Stimulated activated naive CD4-positive, alpha-beta T cell treated with Interleukin-2 at 50 U/mL for 16 hours (primary cell): ENCODE measurements around the gene LRRC71.
A peak's percentile ranks its signal among the peaks of the same experiment; 100 is the strongest.

Source experiments
- DNase-seq: peaks from one replicate; lab custom pipeline; 2025; lab: John Stamatoyannopoulos, UW

The LRRC71 gene

DNA sequence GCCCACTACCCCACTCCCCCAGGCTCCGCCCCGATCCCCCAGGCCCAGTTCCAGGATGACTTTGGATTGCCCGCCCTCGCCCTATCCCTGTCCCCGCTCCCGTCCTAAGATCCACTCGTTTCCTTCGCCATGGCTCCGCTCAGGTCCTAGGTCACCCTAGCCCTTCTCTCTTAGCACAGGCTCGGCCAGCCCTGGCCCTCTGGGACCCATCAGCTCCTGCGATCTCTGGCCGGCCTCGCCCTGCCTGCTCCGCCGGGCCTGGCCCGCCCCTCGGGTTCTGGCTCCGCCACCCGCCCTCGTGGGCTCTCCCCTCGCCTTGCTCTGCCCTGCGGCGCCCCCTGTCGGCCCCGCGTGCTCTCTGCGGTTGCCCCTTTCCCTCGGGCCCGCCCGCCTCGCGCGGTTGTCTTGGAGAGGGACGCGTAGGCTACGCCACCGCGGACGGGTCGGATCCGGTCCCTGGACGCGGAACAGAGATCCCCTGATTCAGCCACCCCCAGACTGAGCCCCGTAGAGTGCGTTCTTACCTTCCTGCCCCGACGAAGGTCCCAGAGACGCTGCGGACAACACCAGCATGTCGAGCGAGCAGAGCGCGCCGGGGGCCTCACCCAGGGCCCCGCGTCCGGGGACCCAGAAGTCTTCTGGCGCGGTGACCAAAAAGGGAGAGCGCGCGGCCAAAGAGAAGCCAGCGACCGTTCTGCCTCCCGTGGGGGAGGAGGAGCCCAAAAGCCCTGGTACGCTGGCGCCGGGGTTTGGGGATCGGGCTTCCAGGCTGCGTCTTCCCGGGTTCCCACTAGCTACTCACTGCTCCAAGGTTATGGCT lies at the start of gene LRRC71:
LRRC71 (plus strand) TSS at position 400 of the 820 bp plus-strand sequence; CDS start at position 572, 172 bp downstream.
- peak; percentile 25 for DNase-seq

DNA sequence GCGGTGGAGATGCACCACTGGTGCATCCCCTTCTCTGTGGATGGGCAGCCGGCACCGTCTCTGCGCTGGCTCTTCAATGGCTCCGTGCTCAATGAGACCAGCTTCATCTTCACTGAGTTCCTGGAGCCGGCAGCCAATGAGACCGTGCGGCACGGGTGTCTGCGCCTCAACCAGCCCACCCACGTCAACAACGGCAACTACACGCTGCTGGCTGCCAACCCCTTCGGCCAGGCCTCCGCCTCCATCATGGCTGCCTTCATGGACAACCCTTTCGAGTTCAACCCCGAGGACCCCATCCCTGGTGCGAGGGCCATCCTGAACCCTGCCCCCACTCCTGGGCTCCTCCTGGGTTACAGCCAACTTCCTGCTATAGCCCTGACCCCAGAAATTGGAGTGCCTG lies 46.8 kb upstream of the LRRC71 start:
- no peak for DNase-seq

DNA sequence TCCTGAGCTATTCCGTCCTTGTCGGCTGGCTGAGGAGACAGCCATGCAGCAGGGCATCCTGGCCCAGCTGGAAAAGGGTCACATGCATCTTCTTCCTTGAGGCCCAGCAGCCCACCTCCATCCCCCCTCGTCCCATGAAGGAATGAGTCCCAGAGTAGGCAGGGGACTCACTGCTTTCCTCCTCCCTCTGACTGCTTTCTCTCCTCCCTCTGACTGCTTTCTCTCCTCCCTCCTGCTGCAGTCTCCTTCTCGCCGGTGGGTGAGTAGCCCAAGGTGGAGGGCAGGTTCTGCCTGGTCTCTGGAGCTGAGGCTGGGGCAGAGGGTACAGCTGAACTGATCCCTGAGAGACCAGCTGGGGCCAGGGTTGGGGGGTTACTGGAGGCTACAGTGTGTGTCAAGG lies 46.3 kb upstream of the LRRC71 start:
- DNase-seq, result no peak

DNA sequence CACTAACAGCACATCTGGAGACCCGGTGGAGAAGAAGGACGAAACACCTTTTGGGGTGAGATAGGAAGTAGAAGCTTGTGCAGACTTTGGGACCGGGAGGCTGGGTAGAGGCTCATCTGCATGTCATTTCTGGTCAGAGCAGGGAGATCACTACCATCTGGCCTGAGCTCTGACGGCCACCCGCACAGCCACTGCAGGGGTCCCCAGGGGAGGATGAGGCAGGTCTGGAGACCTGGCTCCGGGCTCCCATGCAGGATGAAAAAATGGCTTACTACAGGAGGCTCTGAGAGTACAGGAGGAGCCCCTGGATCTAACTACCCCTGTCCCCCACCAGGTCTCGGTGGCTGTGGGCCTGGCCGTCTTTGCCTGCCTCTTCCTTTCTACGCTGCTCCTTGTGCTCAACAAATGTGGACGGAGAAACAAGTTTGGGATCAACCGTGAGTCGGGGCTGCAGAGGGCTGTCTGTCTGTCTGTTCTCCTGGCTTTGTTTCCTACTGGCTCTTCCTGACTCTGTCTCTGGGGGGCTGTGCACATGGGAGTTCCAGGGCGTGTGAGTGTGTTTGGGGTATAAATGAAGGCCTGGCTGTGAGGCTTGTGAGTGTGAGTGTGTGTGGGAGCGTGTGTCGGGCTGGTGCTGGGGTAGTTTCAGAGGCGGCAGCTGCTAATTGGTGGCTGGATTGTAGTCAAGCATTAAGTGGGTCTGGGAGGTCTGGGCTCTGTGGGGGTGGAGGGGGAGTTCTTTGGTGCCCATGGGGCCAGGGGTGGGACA lies 45.7 kb upstream of the LRRC71 start:
- DNase-seq, result no peak

DNA sequence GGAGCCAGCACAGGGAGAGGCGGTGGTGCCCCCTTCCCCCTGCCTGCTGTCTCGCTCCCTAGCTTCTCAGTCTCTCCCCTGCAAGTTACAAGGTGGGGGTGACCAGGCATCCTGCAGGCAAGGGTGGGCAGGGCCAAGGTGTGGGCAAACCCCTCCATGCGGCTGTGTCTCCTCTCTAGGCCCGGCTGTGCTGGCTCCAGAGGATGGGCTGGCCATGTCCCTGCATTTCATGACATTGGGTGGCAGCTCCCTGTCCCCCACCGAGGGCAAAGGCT lies 45.2 kb upstream of the LRRC71 start:
- DNase-seq, result no peak

DNA sequence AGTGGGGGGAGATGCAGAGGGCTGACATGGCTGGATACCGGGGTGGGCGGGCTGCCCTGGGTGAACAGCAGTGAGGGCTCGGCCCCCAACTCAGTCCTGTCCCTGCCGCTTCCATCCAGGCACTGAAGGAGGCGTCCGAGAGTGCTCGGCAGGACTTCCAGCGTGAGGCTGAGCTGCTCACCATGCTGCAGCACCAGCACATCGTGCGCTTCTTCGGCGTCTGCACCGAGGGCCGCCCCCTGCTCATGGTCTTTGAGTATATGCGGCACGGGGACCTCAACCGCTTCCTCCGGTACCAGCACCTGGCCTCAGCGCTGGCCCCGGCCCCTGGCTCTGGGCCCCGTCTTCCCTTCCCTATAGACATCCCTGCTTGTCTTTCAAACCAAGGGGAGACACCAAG lies 44.2 kb upstream of the LRRC71 start:
- no peak for DNase-seq

DNA sequence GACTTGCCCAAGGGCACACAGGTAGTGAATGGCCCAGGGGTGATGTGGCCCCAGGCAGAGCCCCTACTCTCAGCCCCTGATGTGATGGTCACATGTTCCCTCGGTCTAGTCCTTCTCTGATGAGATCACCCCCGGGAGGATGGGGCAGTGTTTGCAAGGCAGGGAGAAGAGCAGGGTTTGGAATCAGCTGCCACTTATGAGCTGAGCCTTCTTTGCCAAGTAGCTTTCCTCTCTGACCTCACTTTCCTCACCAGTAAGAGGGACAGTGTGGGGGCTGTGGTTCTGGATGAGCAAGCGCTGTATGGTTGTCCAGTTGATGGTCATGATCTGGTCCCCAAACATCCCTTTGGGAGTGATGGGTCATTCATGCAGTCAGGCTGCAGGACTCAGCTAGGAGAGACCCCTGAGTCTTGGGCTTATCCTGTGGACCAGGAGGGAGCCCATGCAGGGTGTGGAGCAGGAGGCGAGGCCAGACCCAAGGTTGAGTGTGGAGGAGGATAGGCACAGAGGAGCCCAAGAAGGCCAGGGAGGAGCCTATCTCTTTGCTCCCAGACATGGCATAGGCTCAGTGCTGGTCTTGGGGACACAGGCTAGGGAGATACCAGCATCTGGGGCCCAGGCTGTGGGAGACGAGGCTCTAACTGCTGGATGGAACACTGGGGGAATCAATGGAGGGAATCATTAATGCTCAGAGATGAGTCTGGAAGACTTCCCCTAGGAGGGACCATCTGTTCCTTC lies 42.8 kb upstream of the LRRC71 start:
- DNase-seq, result no peak

DNA sequence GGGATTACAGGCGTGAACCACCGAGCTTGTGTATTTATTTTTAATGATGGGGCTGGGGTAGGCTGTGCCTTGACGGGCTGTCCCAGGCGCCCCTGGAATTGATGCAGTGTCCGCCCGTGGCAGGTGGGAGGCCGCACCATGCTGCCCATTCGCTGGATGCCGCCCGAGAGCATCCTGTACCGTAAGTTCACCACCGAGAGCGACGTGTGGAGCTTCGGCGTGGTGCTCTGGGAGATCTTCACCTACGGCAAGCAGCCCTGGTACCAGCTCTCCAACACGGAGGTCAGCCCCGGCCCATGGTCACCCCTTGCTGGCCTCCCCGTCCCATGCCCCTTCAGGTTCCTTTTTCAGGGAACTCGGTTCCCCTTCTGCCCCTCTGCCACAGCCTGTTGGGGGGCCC lies 40.6 kb upstream of the LRRC71 start:
- DNase-seq, result no peak

DNA sequence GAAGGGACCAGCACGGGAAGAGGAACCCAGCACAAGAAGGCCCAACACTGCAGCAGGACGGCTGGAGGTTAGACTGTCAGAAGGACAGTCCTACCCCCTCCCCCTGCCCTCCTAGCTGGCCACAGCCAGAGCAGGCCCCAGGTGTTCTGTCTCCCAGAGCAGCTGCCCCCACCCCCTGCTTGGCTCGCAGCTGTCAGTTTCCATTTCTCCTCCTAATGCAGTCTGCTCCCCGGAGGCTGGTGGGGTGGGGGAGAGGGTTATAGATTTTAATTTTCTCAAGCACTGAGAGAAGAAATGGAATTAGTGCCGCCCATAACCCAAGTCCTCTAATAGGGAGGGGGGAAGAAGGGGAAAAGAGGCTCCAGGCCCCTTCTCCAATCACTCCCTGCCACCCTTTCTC lies 40.0 kb upstream of the LRRC71 start:
- no peak for DNase-seq

DNA sequence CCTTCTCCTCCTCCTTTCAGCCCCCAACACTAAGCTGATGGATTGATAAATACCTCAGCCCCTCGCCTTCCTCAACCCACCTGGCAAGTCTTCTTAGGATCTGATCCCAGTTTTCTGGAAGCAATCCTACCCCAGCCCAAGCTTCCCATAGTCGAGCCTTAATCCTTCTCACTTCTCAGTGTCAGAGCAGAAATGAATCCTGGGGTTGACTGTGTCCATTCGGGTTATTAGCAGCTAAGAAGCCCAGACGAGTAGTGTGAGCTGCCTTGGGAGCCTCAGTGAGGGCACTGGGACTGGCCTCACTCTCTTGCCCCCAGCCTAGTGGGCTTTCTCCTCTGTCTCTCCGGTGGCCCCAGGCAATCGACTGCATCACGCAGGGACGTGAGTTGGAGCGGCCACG lies 39.3 kb upstream of the LRRC71 start:
- DNase-seq, result no peak

DNA sequence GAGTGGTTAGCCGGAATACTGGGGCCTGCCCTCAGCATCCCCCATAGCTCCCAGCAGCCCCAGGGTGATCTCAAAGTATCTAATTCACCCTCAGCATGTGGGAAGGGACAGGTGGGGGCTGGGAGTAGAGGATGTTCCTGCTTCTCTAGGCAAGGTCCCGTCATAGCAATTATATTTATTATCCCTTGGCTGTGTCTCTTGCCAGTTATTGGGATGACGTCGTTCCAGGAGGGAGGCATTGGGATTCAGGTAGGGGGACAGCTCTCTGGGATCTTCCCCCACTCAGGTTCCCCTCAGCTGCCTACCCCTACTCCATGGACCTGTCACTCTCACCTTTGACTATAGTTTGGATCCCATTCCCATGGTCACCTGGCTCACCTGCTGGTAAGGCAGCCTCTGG lies 38.8 kb upstream of the LRRC71 start:
- no peak for DNase-seq

DNA sequence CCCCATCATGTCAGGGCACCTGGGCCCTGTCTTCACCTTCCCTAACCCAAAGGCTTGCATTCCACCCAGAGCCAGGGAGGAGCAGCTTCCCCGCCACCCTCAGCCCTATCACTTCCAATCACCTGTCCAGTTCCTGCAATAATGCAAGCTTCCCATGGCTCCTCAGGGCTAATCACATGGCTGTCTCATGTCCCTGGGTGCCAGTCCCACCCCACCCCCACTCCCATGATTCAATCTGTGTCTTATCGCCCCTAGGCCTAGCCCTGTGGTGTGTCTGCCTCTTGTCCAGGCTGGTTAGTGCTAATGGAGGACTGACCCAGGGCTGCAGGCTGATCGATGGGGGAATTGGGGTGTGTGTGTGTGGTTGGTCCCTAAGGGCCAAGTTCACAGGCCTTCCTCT lies 37.9 kb upstream of the LRRC71 start:
- DNase-seq, result no peak

DNA sequence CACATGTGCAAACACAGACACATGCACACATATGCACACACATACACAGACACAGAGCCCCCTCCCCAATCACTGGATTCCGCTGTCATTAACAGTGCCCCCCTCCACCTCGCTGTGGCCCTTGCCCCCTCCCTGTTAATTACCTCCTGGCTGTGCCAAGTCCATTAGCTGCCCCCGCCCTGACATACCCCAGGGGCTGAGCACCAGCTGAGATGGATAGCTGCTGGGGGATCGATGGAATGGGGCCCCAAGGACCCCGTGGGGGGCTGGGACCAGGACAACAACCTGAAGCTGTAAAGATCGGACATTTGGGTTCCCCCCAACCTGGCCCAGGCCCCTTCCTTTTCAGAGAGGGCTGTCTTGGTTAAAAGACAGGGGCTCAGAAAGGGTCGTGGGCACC lies 36.5 kb upstream of the LRRC71 start:
- no peak for DNase-seq

DNA sequence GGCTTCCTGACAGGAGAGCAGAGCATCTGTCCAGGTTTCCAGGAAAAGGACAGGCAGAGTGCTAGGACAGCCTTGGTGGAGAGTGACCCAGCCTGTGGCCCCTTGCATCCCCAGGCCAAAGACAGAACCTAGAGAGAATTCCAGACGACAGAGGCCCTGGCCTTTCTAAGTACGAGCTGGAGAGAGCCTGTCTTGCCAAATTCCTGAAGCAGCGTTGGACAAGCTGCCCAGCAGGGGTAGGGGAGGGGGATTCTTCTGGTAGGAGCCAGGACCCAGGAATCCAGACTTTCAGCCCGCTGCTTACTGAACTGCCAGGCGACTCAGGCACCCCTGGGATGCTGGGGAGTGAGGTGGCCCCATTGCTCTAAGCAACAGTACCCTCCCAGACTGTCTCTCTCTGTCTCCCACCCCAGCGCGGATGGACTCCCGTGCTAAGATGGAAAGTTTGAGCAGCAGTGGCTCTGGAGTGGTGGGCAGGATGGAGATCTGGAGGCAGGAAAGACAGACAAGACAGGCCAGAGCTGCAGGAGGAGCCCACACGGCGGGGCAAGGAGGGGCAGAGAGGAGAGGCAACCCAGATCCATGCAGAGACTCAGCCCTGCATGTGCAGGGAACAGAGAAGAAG lies 35.8 kb upstream of the LRRC71 start:
- no peak for DNase-seq

DNA sequence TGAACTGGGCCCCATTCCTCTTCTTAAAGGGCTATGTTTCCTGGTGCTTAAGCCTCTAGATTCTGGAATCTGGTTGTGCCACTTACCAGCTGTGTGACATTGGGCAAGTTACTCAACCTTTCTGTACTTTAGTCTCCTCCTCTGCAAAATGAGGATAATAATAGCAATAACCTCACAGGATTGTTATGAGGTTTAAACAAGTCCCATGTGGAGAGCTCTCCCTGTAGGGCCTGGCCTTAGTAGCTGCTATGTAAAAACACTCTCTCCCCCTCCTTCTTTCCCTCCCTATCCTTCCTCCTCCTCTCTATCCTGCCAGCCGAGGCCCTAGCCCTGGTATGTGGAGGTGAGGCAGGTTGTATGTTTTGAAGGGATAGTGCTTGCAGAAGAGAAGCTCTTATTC lies 35.1 kb upstream of the LRRC71 start:
- no peak for DNase-seq

DNA sequence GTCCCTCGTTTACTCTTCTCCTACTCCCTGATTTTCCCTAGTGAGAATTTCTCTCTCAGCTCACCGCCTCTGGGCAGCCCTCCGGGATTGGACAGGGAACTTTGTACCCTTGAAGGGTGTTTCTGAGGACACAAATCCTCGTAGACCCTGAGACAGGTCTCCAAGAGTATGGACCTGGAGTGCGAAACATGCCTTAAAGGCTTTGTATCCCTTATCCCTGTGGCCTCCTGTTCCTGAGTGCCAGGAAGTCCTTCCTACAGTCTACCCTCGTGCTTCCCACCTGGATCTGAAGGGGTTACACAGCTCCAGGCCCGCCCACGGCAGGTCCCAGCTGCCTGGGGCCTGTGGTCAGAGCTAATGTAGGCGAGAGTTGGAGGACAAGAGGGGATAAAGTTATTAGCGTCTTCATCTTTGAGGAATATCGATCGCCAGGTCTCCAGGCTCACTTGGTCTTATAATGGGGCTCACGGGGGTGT lies 34.5 kb upstream of the LRRC71 start:
- no peak for DNase-seq

DNA sequence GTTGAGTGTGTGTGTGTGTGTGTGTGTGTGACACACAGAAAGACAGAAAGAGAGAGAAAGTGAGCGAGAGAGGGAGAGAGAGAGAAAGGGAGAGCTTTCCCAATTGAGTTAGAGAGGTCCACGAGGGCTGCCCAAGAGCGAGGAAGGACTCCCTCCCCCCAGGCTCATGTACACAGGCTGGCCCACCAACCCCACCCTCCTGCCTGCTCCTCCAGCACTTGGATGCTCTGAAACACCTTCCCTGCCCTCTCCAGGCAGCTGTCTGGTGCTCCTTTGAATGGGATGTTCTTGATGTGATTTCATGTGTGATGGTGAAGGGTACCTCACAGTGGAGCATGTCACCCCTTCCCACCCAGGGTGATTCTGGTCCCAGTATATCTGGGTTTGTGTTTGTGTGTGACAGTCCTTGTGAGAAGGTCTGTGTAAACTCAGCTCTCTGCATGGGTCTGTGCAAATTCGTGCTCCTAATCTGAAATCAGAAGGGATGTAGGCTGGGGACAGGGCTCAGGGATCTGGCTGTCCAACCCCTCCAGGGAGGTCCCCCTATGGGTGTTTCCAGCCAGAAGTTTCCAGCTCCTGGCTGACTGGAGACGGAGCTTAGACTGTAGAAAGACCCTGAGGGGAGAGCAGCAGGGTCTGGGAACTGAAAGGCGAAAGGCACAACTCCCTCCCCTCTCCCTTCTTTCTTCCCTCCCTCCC lies 33.7 kb upstream of the LRRC71 start:
- DNase-seq, result no peak

DNA sequence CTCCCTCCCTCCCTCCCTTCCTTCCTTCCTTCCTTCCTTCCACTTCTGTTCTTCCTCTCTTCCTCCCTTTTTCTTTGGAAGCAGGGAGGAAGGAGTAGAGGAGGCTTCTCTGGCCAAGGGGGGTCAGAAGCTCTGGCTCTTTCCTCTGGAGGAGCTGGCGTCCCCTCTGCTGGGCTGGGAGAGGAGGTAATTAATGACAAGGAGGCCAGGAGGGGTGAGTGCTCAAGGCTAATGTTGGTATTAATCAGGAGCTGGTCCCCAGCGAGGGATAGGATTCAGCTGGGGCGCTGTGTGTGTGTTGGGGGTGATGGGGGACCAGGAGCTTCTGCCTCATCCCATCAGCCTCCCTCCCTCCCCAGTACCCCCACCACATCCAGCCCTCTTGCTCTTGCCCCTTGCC lies 33.1 kb upstream of the LRRC71 start:
- no peak for DNase-seq

DNA sequence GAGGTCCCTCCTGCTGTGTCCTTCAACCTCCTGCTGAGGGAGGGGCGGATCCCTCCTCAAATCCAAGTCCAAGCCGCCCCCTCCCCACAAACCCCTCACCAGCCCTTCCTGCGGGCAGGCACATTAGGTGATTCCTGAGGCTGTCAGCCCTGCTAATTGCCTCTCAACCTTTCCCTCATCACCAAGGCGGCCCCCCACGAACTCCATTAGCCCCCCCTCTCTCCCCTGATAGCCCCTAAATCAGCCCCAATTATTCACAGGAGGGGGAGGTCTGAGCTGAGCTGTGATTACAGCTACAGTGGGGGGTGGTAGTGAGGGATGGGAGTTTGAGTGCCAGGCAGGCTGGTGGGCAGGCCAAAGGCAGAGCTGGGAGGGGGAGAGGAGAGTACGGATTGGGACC lies 32.7 kb upstream of the LRRC71 start:
- no peak for DNase-seq

DNA sequence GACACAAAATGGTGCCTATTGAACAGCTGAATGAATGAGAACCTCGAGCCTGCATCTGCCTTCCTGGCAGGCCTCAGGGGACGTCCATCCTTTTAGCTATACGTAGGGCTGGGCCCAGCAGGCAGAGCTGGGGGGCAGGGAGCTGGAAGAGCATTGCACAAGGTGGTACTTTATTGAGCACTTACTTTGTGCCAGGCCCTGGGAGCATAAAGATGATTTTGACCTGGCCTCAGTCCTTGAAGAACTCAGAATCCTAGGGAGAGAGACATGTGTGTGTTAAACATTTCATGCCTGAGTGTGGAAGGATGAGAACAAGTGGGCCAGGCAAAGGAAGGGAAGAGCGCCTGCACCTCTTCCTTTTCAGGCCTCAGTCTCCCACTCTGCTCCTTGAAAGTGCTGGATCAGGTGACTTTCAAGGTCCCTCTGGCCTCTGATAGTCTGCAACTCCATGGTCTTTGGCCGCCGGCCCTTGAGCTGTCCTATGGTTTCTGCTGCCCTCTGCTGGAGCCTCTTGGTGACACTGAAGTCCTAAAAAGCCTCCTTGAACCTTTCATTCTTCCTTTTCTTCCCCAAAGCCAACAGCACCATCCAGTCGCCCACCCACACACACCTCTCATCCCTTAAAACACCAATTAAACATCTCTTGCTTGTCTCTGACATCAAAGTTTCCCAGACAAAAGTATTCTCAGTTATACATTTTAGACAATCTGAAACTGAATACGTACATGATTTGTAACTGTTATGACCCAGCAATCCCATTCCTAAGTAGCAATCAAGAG lies 30.4 kb upstream of the LRRC71 start:
- DNase-seq, result peak; percentile 50
